SK-N-SH (cell line): ENCODE data around the gene CERS6. TPM values are rescaled to one million over a fixed set of nuclear protein-coding genes. Genes with fewer than 3 reads are reported as not detected.

Experiments used
- CTCF ChIA-PET: fragments of 300-600, 350-600 bp; formaldehyde crosslinking; extraction: SDS; loops from one replicate; lab custom pipeline; 2021; lab: Yijun Ruan, JAX
- POLR2A ChIA-PET: fragments of 350-600 bp; sonication (Branson Sonifier 250); formaldehyde crosslinking; extraction: SDS; loops from one replicate; lab custom pipeline; 2020; ENCODE audit warnings: antibody characterized with exemption, inconsistent platforms; lab: Yijun Ruan, JAX
- DNase-seq: peaks from one replicate; pipeline ENCODE4 v3.0.0; 2012
- H2AFZ ChIP-seq: fragments of 200-600 bp; sonication (generic); 2 replicates; pipeline ENCODE4 v1.8.1; 2016; ENCODE audit warnings: antibody characterized with exemption, mild to moderate bottlenecking, low read depth
- H3F3A ChIP-seq: fragments of 200-600 bp; sonication (generic); replicated peaks from 2 replicates; pipeline ENCODE3; 2016; ENCODE audit warnings: antibody characterized with exemption, mild to moderate bottlenecking; ENCODE audit not compliant: insufficient read depth
- H3K27ac ChIP-seq, 2 experiments: fragments of 200-500 bp in 1 of 2; fragments of 200-600 bp in 1 of 2; sonication (Bioruptor generic) in 1 of 2; sonication (generic), shearing (Covaris generic) in 1 of 2; 2 replicates each; pipeline versions ENCODE4 v1.5.1 to v1.6.1; 2014 to 2016; ENCODE audit warnings: low read depth in 2 of 2, inconsistent platforms in 1 of 2, low read length in 1 of 2, mild to moderate bottlenecking in 1 of 2, mixed read lengths in 1 of 2
- H3K27me3 ChIP-seq: fragments of 200-600 bp; sonication (generic), shearing (Covaris generic); 2 replicates; pipeline ENCODE4 v1.6.1; 2016; ENCODE audit warnings: mixed run types; ENCODE audit not compliant: insufficient read depth
- H3K36me3 ChIP-seq, 2 experiments: fragments of 200-500 bp in 1 of 2; fragments of 200-600 bp in 1 of 2; sonication (Bioruptor generic) in 1 of 2; sonication (generic) in 1 of 2; replicated peaks in 1 of 2; 2 replicates each; pipeline versions ENCODE3 to v1.5.1; 2014 to 2016; ENCODE audit warnings: low read length in 1 of 2, mild to moderate bottlenecking in 1 of 2; ENCODE audit not compliant: insufficient read depth in 2 of 2, control insufficient read depth in 1 of 2
- H3K4me1 ChIP-seq, 2 experiments: fragments of 200-500 bp in 1 of 2; fragments of 200-600 bp in 1 of 2; sonication (Bioruptor generic) in 1 of 2; sonication (generic), shearing (Covaris generic) in 1 of 2; 2 replicates each; pipeline versions ENCODE4 v1.5.1 to v1.6.1; 2014 to 2016; ENCODE audit warnings: low read depth in 1 of 2, low read length in 1 of 2, mixed run types in 1 of 2; ENCODE audit not compliant: insufficient read depth in 2 of 2, control insufficient read depth in 1 of 2
- H3K4me2 ChIP-seq: fragments of 200-600 bp; sonication (generic), shearing (Covaris generic); 2 replicates; pipeline ENCODE4 v1.6.1; 2017; ENCODE audit warnings: mixed run types
- H3K4me3 ChIP-seq, 2 experiments: fragments of 200-500 bp in 1 of 2; fragments of 200-600 bp in 1 of 2; sonication (Bioruptor generic) in 1 of 2; sonication (generic), shearing (Covaris generic) in 1 of 2; 2 replicates each; pipeline versions ENCODE4 v1.5.1 to v1.8.1; 2014 to 2016; ENCODE audit warnings: low read depth in 2 of 2, inconsistent platforms in 1 of 2, low read length in 1 of 2, mild to moderate bottlenecking in 1 of 2, mixed read lengths in 1 of 2, moderate library complexity in 1 of 2
- H3K79me2 ChIP-seq: fragments of 200-600 bp; sonication (generic); 2 replicates; pipeline ENCODE4 v1.8.1; 2017; ENCODE audit warnings: mild to moderate bottlenecking; ENCODE audit not compliant: insufficient read depth
- H3K9ac ChIP-seq: fragments of 200-600 bp; sonication (generic); 2 replicates; pipeline ENCODE4 v1.6.1; 2017; ENCODE audit warnings: mixed run types
- H3K9me2 ChIP-seq: fragments of 200-600 bp; sonication (generic); 2 replicates; pipeline ENCODE4 v1.6.1; 2017; ENCODE audit warnings: mixed run types
- H3K9me3 ChIP-seq: fragments of 200-600 bp; sonication (generic); 2 replicates; pipeline ENCODE4 v1.6.1; 2017; ENCODE audit warnings: mixed run types, mild to moderate bottlenecking, moderate library complexity
- H4K20me1 ChIP-seq: fragments of 200-600 bp; sonication (generic); 2 replicates; pipeline ENCODE4 v1.6.1; 2017; ENCODE audit warnings: mild to moderate bottlenecking, mixed run types; ENCODE audit not compliant: insufficient read depth
- ELF1 ChIP-seq: IDR thresholded peaks from 2 replicates; pipeline ENCODE4 v1.4.0; 2012
- EP300 ChIP-seq, 2 experiments: IDR thresholded peaks; 2 replicates each; pipeline versions ENCODE4 v1.4.0 to v1.6.1; 2012; ENCODE audit warnings: borderline replicate concordance in 1 of 2, low read depth in 1 of 2, low read length in 1 of 2
- EZH2phosphoT487 ChIP-seq: fragments of 200-600 bp; sonication (generic); IDR thresholded peaks from 2 replicates; pipeline ENCODE4 v1.6.1; 2017; ENCODE audit warnings: low read depth, mixed run types, mild to moderate bottlenecking, antibody characterized with exemption, moderate library complexity, borderline replicate concordance
- FOSL2 ChIP-seq: IDR thresholded peaks from 2 replicates; pipeline ENCODE4 v1.4.0; 2012; ENCODE audit warnings: low read depth, mild to moderate bottlenecking, moderate library complexity, borderline replicate concordance
- FOXJ3 ChIP-seq: sonication (generic); formaldehyde crosslinking; IDR thresholded peaks from 2 replicates; pipeline ENCODE4 v1.5.1; 2020; ENCODE audit warnings: mild to moderate bottlenecking, missing genetic modification reagents
- FOXM1 ChIP-seq: IDR thresholded peaks from 2 replicates; pipeline ENCODE4 v1.4.0; 2012; ENCODE audit warnings: low read depth, mild to moderate bottlenecking
- GABPA ChIP-seq: IDR thresholded peaks from 2 replicates; pipeline ENCODE4 v1.4.0; 2012; ENCODE audit warnings: low read depth, mild to moderate bottlenecking
- GATA2 ChIP-seq: sonication (generic); formaldehyde crosslinking; IDR thresholded peaks from 2 replicates; pipeline ENCODE4 v1.5.0; 2020; ENCODE audit warnings: mild to moderate bottlenecking, missing genetic modification reagents
- JUND ChIP-seq: IDR thresholded peaks from 2 replicates; pipeline ENCODE4 v1.4.0; 2012
- MEF2A ChIP-seq: IDR thresholded peaks from 2 replicates; pipeline ENCODE4 v1.4.0; 2012; ENCODE audit warnings: low read depth, borderline replicate concordance
- MXI1 ChIP-seq: IDR thresholded peaks from 2 replicates; pipeline ENCODE4 v1.6.1; 2012; ENCODE audit warnings: mild to moderate bottlenecking, low read depth, low read length, improper control_type of control experiment
- POLR2AphosphoS5 ChIP-seq: IDR thresholded peaks from 2 replicates; pipeline ENCODE4 v1.6.1; 2012; ENCODE audit warnings: low read depth, low read length
- RCOR1 ChIP-seq: fragments of 150-350 bp; IDR thresholded peaks from 2 replicates; pipeline ENCODE4 v1.6.1; 2017; ENCODE audit warnings: antibody characterized with exemption, low read length
- RFX5 ChIP-seq: IDR thresholded peaks from 2 replicates; pipeline ENCODE4 v1.6.1; 2012; ENCODE audit warnings: mild to moderate bottlenecking, improper control_type of control experiment, low read length
- RXRA ChIP-seq: IDR thresholded peaks from 2 replicates; pipeline ENCODE4 v1.4.0; 2012; ENCODE audit warnings: low read depth, mild to moderate bottlenecking, borderline replicate concordance
- SIN3A ChIP-seq: IDR thresholded peaks from 2 replicates; pipeline ENCODE4 v1.6.1; 2012; ENCODE audit warnings: low read depth, mild to moderate bottlenecking, low read length, moderate library complexity, borderline replicate concordance
- SMC3 ChIP-seq: IDR thresholded peaks from 2 replicates; pipeline ENCODE4 v1.6.1; 2012; ENCODE audit warnings: low read depth, low read length, improper control_type of control experiment
- TAF1 ChIP-seq: IDR thresholded peaks from 2 replicates; pipeline ENCODE4 v1.6.1; 2012; ENCODE audit warnings: low read depth, mild to moderate bottlenecking, low read length, moderate library complexity, borderline replicate concordance
- TCF12 ChIP-seq: IDR thresholded peaks from 2 replicates; pipeline ENCODE4 v1.4.0; 2012
- YY1 ChIP-seq: IDR thresholded peaks from 2 replicates; pipeline ENCODE4 v1.4.0; 2012; ENCODE audit warnings: low read depth, mild to moderate bottlenecking
- WGBS: methylation state at CpG from one replicate; pipeline ENCODE4 v1.1.6; 2017; ENCODE audit warnings: low lambda C conversion rate; 5-methylcytosine and 5-hydroxymethylcytosine counted together
- polyA plus RNA-seq, 3 experiments: library from polyadenylated mRNA; depleted of rRNA; stranded (reverse); fragments of >200 nt; gene quantifications; 2 replicates each; pipeline ENCODE4 v1.2.3, GENCODE V29; 2012
- TF ChIP-seq, protein P1 (sequence below): fragments of 200-600 bp; sonication (generic); IDR thresholded peaks from 2 replicates; pipeline ENCODE4 v1.6.1; 2017; ENCODE audit warnings: antibody characterized with exemption, mild to moderate bottlenecking, moderate library complexity
- TF ChIP-seq, protein P2 (sequence below): IDR thresholded peaks from 2 replicates; pipeline ENCODE4 v1.4.0; 2012; ENCODE audit warnings: low read depth, borderline replicate concordance
- TF ChIP-seq, protein P3 (sequence below): fragments of 150-350 bp; IDR thresholded peaks from 2 replicates; pipeline ENCODE4 v1.6.1; 2017; ENCODE audit warnings: antibody characterized with exemption, low read length, low read depth, borderline replicate concordance
- TF ChIP-seq, protein P4 (sequence below): IDR thresholded peaks from 2 replicates; pipeline ENCODE4 v1.4.0; 2012; ENCODE audit warnings: low read depth
- TF ChIP-seq, protein P5 (sequence below): fragments of 150-350 bp; IDR thresholded peaks from 2 replicates; pipeline ENCODE4 v1.6.1; 2016; ENCODE audit warnings: mild to moderate bottlenecking, low read depth, low read length

CERS6 gene, protein sequence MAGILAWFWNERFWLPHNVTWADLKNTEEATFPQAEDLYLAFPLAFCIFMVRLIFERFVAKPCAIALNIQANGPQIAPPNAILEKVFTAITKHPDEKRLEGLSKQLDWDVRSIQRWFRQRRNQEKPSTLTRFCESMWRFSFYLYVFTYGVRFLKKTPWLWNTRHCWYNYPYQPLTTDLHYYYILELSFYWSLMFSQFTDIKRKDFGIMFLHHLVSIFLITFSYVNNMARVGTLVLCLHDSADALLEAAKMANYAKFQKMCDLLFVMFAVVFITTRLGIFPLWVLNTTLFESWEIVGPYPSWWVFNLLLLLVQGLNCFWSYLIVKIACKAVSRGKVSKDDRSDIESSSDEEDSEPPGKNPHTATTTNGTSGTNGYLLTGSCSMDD
- 1.8 and 2.5 TPM in 2 replicates for polyA plus RNA-seq (2012; rRNA removed)
- 4.0 and 4.3 TPM in 2 replicates for polyA plus RNA-seq (2012; cell fraction: cytosol; rRNA removed)
- polyA plus RNA-seq (2012; cell fraction: nucleus; rRNA removed), result 0.92 and 2.0 TPM in 2 replicates

DNA sequence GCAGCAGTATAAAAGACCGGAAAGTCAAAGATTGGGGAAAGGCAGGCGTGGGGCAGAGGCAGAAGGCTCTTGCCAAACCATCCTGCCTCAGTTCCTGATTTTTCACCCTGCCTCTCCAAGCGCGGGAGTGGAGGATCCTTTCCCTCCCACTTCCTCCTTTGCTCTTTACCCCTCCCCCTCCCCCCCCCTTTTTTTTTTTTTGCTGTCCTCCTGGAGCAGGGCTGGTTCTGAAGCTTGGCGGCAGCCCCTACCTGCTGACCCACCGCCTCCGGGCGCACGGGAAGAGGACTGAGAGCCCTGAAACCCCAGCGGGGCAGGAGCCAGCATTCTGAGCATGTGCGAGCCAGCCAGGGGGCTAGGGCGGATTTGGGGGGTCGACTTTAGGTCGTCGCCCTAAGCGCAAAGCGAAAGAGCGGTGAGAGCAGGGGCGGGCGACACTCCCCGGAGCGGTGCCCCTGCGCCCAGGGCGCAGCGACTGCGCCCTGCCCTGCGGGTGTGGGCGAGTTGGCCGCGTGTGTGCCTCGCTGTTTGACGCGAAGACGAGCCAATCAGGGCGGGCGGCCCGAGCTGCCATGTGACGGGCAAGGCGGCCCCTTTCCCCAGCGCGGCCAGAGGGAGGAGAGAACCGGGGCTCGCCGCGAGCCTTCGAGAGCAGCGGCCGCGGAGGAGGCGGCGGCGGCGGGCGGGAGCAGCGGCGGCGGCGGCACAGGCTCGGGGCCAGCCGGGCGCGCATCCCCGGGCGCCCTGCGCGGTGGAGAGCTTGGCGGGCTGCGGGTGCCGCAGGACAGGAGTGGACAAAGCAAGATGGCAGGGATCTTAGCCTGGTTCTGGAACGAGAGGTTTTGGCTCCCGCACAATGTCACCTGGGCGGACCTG is at the start of gene CERS6:
Gene CERS6 (plus strand): TSS at position 628 of the 876 bp plus-strand sequence. CDS start 177 bp downstream, at position 805.
- H3K36me3 ChIP-seq, result no peaks in the 10 kb centered on the region
- H3K79me2 ChIP-seq, result 0 out of 2 replicates have a peak, but pooled peaks cover 5% of the 10 kb centered on the region
- H3K9me2 ChIP-seq, result no peaks in the 10 kb centered on the region
- H3K4me2 ChIP-seq, result peak within 1 kb of the TSS; percentile 94
- POLR2A ChIA-PET, result interaction anchor here (1.0 to 1.3 kb wide), 3 partner anchors 14 to 22 kb away, joined by 3 to 6 read pairs (median 4); no protein-coding TSS in a partner anchor
- DNase-seq, result peak; percentile 97
- no peaks in the 10 kb centered on the region for H3K27me3 ChIP-seq
- H3K4me1 ChIP-seq, result peaks cover 0 to 8% of the 10 kb centered on the region in 2 experiments; a peak in 2 of 4 replicates
- CTCF ChIA-PET, result interaction anchor here (0.8 to 1.2 kb wide), 5 partner anchors 14 to 108 kb away, joined by 3 to 4 read pairs (median 3); no protein-coding TSS in a partner anchor
- peak within 1 kb of the TSS; percentile 94 for H2AFZ ChIP-seq
- no peaks in the 10 kb centered on the region for H3F3A ChIP-seq
- H3K4me3 ChIP-seq, result peak within 1 kb of the TSS; percentile 85 to 87
- H4K20me1 ChIP-seq, result no peaks in the 10 kb centered on the region
- no peaks in the 10 kb centered on the region for H3K9me3 ChIP-seq
- peak within 1 kb of the TSS; percentile 63; the same call in 1 of the 2 replicates for H3K9ac ChIP-seq
- 6% methylated on average over 53 of the region's 72 CpGs for WGBS
- H3K27ac ChIP-seq, result peak within 1 kb of the TSS in 1 of 2 experiments; percentile 93; a peak in 2 of 4 replicates
- TF ChIP-seq TCF12, result no peak
- no peak for TF ChIP-seq EZH2phosphoT487
- TF ChIP-seq FOXJ3 (CRISPR knock-in tag), result peak; percentile 6; the same call in 1 of the 2 replicates
- TF ChIP-seq, protein P1, sequence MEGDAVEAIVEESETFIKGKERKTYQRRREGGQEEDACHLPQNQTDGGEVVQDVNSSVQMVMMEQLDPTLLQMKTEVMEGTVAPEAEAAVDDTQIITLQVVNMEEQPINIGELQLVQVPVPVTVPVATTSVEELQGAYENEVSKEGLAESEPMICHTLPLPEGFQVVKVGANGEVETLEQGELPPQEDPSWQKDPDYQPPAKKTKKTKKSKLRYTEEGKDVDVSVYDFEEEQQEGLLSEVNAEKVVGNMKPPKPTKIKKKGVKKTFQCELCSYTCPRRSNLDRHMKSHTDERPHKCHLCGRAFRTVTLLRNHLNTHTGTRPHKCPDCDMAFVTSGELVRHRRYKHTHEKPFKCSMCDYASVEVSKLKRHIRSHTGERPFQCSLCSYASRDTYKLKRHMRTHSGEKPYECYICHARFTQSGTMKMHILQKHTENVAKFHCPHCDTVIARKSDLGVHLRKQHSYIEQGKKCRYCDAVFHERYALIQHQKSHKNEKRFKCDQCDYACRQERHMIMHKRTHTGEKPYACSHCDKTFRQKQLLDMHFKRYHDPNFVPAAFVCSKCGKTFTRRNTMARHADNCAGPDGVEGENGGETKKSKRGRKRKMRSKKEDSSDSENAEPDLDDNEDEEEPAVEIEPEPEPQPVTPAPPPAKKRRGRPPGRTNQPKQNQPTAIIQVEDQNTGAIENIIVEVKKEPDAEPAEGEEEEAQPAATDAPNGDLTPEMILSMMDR, result no peak
- TF ChIP-seq GABPA, result no peak; the same call in 1 of the 2 replicates
- TF ChIP-seq, protein P2, sequence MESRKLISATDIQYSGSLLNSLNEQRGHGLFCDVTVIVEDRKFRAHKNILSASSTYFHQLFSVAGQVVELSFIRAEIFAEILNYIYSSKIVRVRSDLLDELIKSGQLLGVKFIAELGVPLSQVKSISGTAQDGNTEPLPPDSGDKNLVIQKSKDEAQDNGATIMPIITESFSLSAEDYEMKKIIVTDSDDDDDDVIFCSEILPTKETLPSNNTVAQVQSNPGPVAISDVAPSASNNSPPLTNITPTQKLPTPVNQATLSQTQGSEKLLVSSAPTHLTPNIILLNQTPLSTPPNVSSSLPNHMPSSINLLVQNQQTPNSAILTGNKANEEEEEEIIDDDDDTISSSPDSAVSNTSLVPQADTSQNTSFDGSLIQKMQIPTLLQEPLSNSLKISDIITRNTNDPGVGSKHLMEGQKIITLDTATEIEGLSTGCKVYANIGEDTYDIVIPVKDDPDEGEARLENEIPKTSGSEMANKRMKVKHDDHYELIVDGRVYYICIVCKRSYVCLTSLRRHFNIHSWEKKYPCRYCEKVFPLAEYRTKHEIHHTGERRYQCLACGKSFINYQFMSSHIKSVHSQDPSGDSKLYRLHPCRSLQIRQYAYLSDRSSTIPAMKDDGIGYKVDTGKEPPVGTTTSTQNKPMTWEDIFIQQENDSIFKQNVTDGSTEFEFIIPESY, result no peak
- no peak for TF ChIP-seq RFX5
- TF ChIP-seq JUND, result no peak
- no peak for TF ChIP-seq YY1
- peak; percentile 75 for TF ChIP-seq MXI1
- TF ChIP-seq FOSL2, result no peak
- TF ChIP-seq EP300 (IDR thresholded peaks at IDR 0.05; ENCODE audit: borderline replicate concordance in 1 of 2, low read depth in 1 of 2, low read length in 1 of 2), result no peak
- TF ChIP-seq, protein P3, sequence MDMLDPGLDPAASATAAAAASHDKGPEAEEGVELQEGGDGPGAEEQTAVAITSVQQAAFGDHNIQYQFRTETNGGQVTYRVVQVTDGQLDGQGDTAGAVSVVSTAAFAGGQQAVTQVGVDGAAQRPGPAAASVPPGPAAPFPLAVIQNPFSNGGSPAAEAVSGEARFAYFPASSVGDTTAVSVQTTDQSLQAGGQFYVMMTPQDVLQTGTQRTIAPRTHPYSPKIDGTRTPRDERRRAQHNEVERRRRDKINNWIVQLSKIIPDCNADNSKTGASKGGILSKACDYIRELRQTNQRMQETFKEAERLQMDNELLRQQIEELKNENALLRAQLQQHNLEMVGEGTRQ, result peak; percentile 80
- TF ChIP-seq POLR2AphosphoS5, result peak; percentile 44; the same call in 1 of the 2 replicates
- 0 out of 2 replicates have a peak, but pooled peaks have one; percentile 19 for TF ChIP-seq TAF1
- TF ChIP-seq SIN3A, result no peak
- no peak for TF ChIP-seq RXRA
- TF ChIP-seq SMC3, result peak; percentile 11; the same call in 1 of the 2 replicates
- TF ChIP-seq MEF2A, result no peak
- TF ChIP-seq FOXM1, result no peak
- TF ChIP-seq RCOR1, result no peak
- TF ChIP-seq, protein P4, sequence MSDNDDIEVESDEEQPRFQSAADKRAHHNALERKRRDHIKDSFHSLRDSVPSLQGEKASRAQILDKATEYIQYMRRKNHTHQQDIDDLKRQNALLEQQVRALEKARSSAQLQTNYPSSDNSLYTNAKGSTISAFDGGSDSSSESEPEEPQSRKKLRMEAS, result peak; percentile 96
- TF ChIP-seq GATA2, result no peak
- TF ChIP-seq, protein P5, sequence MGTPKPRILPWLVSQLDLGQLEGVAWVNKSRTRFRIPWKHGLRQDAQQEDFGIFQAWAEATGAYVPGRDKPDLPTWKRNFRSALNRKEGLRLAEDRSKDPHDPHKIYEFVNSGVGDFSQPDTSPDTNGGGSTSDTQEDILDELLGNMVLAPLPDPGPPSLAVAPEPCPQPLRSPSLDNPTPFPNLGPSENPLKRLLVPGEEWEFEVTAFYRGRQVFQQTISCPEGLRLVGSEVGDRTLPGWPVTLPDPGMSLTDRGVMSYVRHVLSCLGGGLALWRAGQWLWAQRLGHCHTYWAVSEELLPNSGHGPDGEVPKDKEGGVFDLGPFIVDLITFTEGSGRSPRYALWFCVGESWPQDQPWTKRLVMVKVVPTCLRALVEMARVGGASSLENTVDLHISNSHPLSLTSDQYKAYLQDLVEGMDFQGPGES, result no peak
- TF ChIP-seq ELF1, result no peak
